ENCODE results near the gene RAB20. TPM values are rescaled to one million over a fixed set of nuclear protein-coding genes. Genes with fewer than 3 reads are reported as not detected.
"Not testable (repeated sequence)": the region's sequence is repeated elsewhere in the genome, so short reads cannot be mapped to it uniquely, and the experiment has no call there.

Gene RAB20
- total and polyA plus RNA-seq, 2 donors, result 9.6 to 21.0 TPM

DNA sequence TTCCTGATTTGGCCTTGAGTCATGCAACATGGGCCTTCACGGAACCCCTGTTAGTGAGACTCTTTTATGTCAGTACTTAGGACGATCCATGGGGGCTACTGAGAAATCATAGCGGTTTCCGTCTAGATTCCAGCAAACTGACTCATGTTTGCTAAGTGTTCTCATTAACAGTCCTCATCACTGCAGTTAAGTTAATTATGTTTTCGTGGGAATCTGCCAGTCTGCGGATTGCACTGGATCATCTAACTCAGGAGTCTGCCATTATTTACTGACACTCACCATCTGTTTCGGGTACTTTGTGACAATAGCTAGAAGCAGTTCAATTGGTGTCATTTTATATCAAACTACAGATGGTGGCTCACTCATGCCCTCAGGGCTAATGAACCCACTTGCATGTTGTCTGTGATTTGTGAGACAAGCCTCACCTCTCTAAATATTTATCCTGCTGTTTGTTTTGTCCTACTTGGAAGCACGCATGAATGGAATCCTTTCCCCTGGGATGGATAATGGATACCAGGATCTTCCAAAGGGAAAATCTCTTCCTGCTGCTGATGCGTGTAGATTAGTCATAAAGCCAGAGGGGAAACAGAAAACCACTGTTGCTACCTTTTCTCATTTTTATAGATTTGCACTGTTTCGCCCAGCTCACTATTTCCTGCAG lies 61.8 kb downstream of the RAB20 start:
- no peak for DNase-seq (ENCODE audit: extremely low spot score)
- WGBS, result 87% methylated on average over 10 of the region's 10 CpGs
- no peak overlapping the region for H3K4me3 ChIP-seq (ENCODE audit: low read depth, low read length)
- no peaks in the 10 kb centered on the region for H3K4me1 ChIP-seq (ENCODE audit: insufficient read depth)
- no peak overlapping the region for H3K27ac ChIP-seq (ENCODE audit: low read depth)
- peaks cover 3% of the 10 kb centered on the region for H3K36me3 ChIP-seq (ENCODE audit: insufficient read depth)

DNA sequence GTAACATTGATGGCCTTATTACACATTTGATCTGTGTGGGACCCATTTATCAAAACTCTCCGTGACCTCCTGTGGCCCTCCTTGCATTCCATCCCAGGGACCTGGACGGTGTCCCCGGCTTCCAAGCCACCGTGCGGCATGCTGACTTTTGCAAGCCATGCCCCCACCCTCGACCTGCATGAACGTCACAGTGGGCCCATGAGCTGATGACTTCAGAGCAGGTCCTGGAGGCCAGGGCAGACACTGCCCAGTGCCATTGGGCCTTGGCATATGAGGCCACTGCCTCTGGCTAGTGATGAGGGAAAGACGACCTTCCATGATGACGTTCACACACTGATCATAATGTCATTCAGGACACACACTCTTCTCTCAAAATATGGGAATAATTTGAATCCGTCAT lies 62.8 kb downstream of the RAB20 start:
- Histone ChIP-seq H3K4me3 (ENCODE audit: low read depth, low read length) (no peak overlapping the region), H3K27ac (ENCODE audit: low read depth) (no peak overlapping the region), H3K36me3 (ENCODE audit: insufficient read depth) (peaks cover 2% of the 10 kb centered on the region), H3K4me1 (ENCODE audit: insufficient read depth) (no peaks in the 10 kb centered on the region)
- 94% methylated on average over 10 of the region's 10 CpGs for WGBS
- DNase-seq (ENCODE audit: extremely low spot score), result no peak

DNA sequence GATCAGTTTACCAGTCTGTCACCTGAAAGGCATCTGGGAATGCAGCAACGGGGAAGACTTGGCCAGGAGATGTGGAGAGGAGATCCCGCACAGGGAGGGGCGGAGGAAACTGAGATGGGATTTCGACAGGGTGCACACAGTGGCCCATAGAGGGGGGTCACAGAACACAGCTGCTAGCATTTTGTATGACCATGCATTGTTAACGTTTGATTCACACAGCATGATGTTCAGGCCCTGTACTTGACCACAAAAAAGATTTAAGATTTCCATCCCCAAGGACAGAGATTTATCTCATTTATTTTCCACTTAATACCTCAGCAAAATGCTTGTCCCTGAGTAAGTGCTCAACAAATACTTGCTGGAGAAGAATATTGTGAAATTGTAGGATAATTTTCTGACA lies 63.2 kb downstream of the RAB20 start:
- 82% methylated on average over 5 of the region's 5 CpGs for WGBS
- no peaks in the 10 kb centered on the region for H3K4me1 ChIP-seq (ENCODE audit: insufficient read depth)
- no peak overlapping the region for H3K27ac ChIP-seq (ENCODE audit: low read depth)
- DNase-seq (ENCODE audit: extremely low spot score), result no peak
- H3K36me3 ChIP-seq (ENCODE audit: insufficient read depth), result peaks cover 2% of the 10 kb centered on the region
- H3K4me3 ChIP-seq (ENCODE audit: low read depth, low read length), result no peak overlapping the region

DNA sequence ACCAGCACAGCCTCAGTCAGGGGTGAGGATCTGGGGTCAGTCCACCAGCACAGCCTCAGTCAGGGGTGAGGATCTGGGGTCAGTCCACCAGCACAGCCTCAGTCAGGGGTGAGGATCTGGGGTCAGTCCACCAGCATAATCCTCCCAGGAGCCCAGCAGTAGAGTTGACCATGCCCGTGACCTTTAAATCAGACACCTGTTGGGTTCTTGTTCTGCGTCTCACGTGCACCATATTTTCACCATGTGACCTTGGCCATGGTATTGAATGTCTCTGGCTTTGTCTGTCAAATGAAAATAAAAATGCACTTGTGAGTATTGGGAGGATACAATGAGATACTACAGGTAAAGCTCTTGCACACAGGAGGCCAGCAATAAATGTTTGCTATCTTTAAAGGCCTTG lies 63.6 kb downstream of the RAB20 start:
- H3K27ac ChIP-seq (ENCODE audit: low read depth); H3K36me3 ChIP-seq (ENCODE audit: insufficient read depth); H3K4me3 ChIP-seq (ENCODE audit: low read depth, low read length); DNase-seq (ENCODE audit: extremely low spot score); H3K4me1 ChIP-seq (ENCODE audit: insufficient read depth): not testable (repeated sequence)
- 96% methylated on average over 3 of the region's 3 CpGs for WGBS

DNA sequence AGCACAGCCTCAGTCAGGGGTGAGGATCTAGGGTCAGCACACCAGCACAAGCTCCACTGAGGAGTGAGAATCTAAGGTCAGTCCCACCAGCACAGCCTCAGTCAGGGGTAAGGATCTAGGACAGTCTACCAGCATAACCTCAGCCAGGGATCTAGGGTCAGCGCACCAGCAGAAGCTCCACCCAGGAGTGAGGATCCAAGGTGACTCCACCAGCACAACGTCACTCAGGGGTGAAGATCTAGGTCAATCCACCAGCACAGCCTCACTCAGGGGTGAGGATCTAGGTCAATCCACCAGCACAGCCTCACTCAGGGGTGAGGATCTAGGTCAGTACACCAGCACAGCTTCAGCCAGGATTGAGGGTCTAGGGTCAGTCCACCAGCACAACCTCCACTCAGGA lies 64.5 kb downstream of the RAB20 start:
- no peak for DNase-seq (ENCODE audit: extremely low spot score)
- 96% methylated on average over 2 of the region's 2 CpGs for WGBS
- no peak overlapping the region for H3K4me3 ChIP-seq (ENCODE audit: low read depth, low read length)
- H3K36me3 ChIP-seq (ENCODE audit: insufficient read depth), result peaks cover 2% of the 10 kb centered on the region
- H3K4me1 ChIP-seq (ENCODE audit: insufficient read depth), result no peaks in the 10 kb centered on the region
- H3K27ac ChIP-seq (ENCODE audit: low read depth), result no peak overlapping the region

- Histone ChIP-seq H3K4me3 (ENCODE audit: low read depth, low read length) (no peak overlapping the region), H3K36me3 (ENCODE audit: insufficient read depth) (peaks cover 2% of the 10 kb centered on the region), H3K4me1 (ENCODE audit: insufficient read depth) (no peaks in the 10 kb centered on the region), H3K27ac (ENCODE audit: low read depth) (no peak overlapping the region)
- WGBS, result 91% methylated on average over 3 of the region's 3 CpGs
- DNase-seq (ENCODE audit: extremely low spot score), result no peak
Measured at GRCh38 chr13:110496281-110496680, 65.2 kb downstream of the RAB20 start.

DNA sequence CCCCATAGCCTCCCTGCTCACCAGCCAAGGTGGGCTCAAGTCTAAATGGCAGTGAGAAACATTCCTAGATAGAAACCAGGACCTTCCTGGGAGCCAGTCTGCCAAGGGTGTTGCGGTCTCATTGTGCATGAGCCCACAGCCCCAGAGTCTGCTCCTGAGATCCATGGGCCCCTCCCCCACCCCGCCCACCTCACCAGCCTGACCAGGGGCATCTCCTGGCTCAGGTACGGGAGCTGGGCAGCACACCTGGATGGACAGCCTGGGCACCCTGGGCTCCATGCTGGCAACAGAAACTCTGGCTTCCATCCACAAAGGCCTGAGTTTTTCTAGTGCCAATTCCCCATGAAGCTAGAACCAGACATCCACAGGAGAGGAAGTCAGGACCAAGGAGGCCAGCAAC lies 65.6 kb downstream of the RAB20 start:
- 96% methylated on average over 3 of the region's 3 CpGs for WGBS

GRCh38 chr13:110495376-110495775 lies 66.1 kb downstream of the RAB20 start:
- no peak for DNase-seq (ENCODE audit: extremely low spot score)
- no peak overlapping the region for H3K27ac ChIP-seq (ENCODE audit: low read depth)
- H3K4me1 ChIP-seq (ENCODE audit: insufficient read depth), result no peaks in the 10 kb centered on the region
- no peak overlapping the region for H3K4me3 ChIP-seq (ENCODE audit: low read depth, low read length)
- H3K36me3 ChIP-seq (ENCODE audit: insufficient read depth), result peaks cover 2% of the 10 kb centered on the region
- 90% methylated on average over 3 of the region's 3 CpGs for WGBS

More for the DNA sequence above, 65.6 kb downstream of the RAB20 start:
- no peak overlapping the region for H3K4me3 ChIP-seq (ENCODE audit: low read depth, low read length)
- no peak for DNase-seq (ENCODE audit: extremely low spot score)
- H3K36me3 ChIP-seq (ENCODE audit: insufficient read depth), result peaks cover 2% of the 10 kb centered on the region
- H3K4me1 ChIP-seq (ENCODE audit: insufficient read depth), result no peaks in the 10 kb centered on the region
- no peak overlapping the region for H3K27ac ChIP-seq (ENCODE audit: low read depth)

DNA sequence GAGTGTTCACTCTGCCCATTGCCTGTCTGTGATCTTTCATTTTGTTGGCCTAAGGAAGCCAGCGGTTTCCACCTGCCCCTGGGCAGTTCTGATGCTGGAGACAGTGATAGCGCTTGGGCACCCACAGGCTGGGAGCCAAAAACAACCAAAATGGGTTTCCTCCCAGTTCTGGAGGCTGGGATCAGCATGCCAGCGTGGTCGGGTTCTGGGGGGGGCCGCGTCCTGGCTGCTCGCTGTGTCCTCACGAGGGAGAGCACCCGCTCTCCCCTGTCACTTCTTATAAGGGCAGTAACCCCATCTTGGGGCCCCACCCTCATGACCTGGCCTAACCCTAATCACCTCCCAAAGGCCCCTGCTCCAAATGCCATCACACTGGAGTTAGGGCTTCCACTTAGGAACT lies 67.9 kb downstream of the RAB20 start:
- DNase-seq (ENCODE audit: extremely low spot score), result no peak
- H3K27ac ChIP-seq (ENCODE audit: low read depth), result no peak overlapping the region
- H3K4me3 ChIP-seq (ENCODE audit: low read depth, low read length), result no peak overlapping the region
- no peaks in the 10 kb centered on the region for H3K4me1 ChIP-seq (ENCODE audit: insufficient read depth)
- 96% methylated on average over 9 of the region's 9 CpGs for WGBS
- peaks cover 2% of the 10 kb centered on the region for H3K36me3 ChIP-seq (ENCODE audit: insufficient read depth)

DNA sequence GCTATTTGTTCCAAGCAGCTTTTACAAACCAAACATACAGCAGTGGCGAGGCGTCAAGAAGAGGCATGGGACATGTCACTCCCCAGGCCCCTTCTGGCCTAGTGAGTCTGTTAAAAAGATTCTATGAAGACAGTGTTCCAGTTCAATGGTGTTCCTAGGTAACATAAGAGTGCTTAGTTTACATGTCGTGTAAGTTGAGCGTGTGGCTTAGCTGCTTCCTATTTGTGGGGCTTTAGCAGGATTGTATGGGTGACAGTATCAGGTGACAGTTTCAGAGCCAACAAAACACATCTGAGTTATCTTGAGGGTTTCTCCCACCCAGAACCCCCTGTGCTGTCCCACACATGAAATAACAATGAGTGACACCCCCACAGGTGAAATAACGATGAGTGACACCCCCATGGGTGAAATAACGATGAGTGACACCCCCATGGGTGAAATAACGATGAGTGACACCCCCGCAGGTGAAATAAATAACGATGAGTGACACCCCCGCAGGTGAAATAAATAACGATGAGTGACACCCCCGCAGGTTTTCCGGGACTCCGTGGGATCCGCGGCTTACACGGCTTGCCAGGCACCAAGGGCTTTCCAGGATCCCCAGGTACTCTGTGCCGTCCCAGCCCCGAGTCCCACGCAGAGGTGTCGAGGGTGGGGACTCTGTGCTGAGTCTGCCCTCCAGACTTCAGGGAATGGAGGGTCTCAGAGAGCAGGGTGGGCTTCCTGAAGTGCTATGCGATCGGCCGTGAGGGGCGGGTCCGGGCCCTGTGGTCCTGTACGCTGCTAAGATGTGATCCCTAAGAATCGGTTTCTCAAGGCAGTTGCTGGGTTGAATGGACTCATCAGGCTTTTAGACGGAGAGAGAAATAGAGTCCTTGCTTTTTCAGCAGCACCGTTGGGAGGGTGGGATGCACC lies 68.6 kb downstream of the RAB20 start:
- H3K36me3 ChIP-seq (ENCODE audit: insufficient read depth), result peaks cover 2% of the 10 kb centered on the region
- no peak overlapping the region for H3K27ac ChIP-seq (ENCODE audit: low read depth)
- 95% methylated on average over 30 of the region's 30 CpGs for WGBS
- no peaks in the 10 kb centered on the region for H3K4me1 ChIP-seq (ENCODE audit: insufficient read depth)
- H3K4me3 ChIP-seq (ENCODE audit: low read depth, low read length), result no peak overlapping the region
- no peak for DNase-seq (ENCODE audit: extremely low spot score)

DNA sequence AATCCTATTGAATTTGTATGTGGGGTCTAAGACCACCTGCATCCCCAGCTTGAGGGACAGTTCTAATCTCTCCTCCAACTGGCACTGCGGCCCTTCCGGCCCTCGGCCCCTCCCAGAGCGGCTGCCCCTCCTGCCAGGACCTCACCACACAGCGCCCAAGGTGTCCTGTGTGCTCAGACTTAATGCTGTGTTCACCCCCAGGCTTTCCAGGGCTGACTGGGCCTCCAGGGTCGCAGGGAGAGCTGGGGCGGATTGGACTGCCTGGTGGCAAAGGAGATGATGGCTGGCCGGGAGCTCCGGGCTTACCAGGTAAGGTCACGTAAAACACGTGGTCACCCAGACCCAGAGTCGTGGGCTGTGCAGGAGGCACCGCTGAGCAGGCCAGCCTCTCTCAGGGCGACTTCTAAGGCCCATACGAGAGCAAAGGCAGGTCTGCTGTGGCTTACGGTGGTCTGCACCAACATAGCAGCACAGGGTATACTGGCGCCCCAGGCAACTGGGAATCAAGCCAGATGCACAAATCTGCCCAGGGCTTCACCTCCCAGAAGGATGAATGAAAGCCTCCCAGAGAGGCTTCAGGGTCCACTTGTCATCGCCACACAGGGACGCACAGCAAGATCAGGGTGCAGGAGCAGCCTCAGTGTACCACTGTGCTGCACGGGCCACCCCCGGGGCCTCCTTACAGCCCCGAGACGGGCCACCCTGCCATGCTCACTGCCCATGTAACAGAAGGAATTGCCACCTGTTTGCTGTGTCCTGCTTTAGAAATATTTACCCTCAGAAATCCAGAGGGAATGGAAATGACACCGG lies 69.4 kb downstream of the RAB20 start:
- Histone ChIP-seq H3K27ac (ENCODE audit: low read depth) (no peak overlapping the region), H3K36me3 (ENCODE audit: insufficient read depth) (peaks cover 2% of the 10 kb centered on the region), H3K4me1 (ENCODE audit: insufficient read depth) (no peaks in the 10 kb centered on the region), H3K4me3 (ENCODE audit: low read depth, low read length) (no peak overlapping the region)
- 94% methylated on average over 24 of the region's 24 CpGs for WGBS
- no peak for DNase-seq (ENCODE audit: extremely low spot score)

- DNase-seq (ENCODE audit: extremely low spot score), result no peak
- Histone ChIP-seq H3K4me3 (ENCODE audit: low read depth, low read length) (no peak overlapping the region), H3K27ac (ENCODE audit: low read depth) (no peak overlapping the region), H3K36me3 (ENCODE audit: insufficient read depth) (no peaks in the 10 kb centered on the region), H3K4me1 (ENCODE audit: insufficient read depth) (peaks cover 2% of the 10 kb centered on the region)
- 87% methylated on average over 24 of the region's 24 CpGs for WGBS
Measured at GRCh38 chr13:110490009-110490770, 71.3 kb downstream of the RAB20 start.

DNA sequence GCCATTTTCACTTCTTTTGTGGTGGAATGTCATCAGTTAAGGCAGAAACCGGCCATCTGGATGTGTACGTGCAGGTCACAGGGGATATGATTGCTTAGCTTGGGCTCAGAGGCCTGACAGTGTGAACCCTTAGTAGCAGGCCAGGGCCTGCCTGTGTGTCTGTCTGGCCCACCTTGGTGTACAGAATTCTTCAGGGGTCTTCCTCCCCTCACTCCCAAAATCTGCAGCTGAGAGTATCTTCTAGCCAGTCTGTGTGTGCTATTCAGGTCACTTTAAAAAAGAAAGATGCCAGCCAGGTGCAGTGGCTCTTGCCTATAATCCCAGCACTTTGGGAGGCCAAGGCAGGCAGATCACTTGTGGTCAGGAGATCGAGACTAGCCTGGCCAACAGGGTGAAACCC lies 74.6 kb downstream of the RAB20 start:
- H3K4me1 ChIP-seq (ENCODE audit: insufficient read depth); H3K4me3 ChIP-seq (ENCODE audit: low read depth, low read length); H3K27ac ChIP-seq (ENCODE audit: low read depth); DNase-seq (ENCODE audit: extremely low spot score); H3K36me3 ChIP-seq (ENCODE audit: insufficient read depth): not testable (repeated sequence)
- 82% methylated on average over 3 of the region's 3 CpGs for WGBS
